ENCODE results near the gene HHEX. TPM values are rescaled to one million over a fixed set of nuclear protein-coding genes. Genes with fewer than 3 reads are reported as not detected.

HHEX gene
- total RNA-seq, 1 experiment from 2014 or later, result 11.0 TPM

DNA sequence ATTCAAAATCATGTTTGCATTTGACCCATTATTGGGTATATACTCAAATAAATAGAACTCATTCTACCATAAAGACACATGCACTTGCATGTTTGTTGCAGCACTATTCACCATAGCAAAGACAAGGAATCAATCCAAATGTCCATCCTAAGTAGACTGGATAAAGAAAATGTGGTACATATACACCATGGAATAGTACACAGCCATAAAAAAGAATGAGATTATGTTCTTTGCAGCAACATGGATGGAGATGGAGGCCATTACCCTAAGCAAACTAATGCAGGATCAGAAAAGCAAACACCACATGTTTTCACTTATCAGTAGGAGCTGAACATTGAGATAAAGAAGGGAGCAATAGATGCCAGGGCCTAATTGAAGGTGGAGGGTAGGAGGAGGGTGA is 12.0 kb upstream of the HHEX start:
- Histone ChIP-seq H3K9ac (ENCODE audit: low read length) (no peak overlapping the region), H3K79me2 (ENCODE audit: insufficient read depth, low read length) (no peaks in the 10 kb centered on the region), H4K20me1 (ENCODE audit: insufficient read depth) (no peaks in the 10 kb centered on the region), H3K9me2 (ENCODE audit: insufficient read depth) (no peaks in the 10 kb centered on the region), H3K4me3 (replicated peaks in 1 of 2; ENCODE audit: low read depth in 1 of 2, low read length in 2 of 2) (no peak overlapping the region), H2AFZ (ENCODE audit: low read depth, low read length, poor library complexity, severe bottlenecking) (no peak overlapping the region), H3K9me3 (ENCODE audit: control insufficient read depth in 1 of 2, insufficient read depth in 1 of 2, low read depth in 1 of 2, low read length in 2 of 2) (no peaks in the 10 kb centered on the region), H3K4me1 (ENCODE audit: control insufficient read depth in 1 of 2, insufficient read depth in 2 of 2, low read length in 2 of 2) (no peaks in the 10 kb centered on the region), H3K36me3 (ENCODE audit: control insufficient read depth in 1 of 2, insufficient read depth in 2 of 2, low read length in 2 of 2) (no peaks in the 10 kb centered on the region), H3K4me2 (ENCODE audit: low read length) (no peak overlapping the region), H3K27ac (ENCODE audit: low read depth, low read length) (no peak overlapping the region), H3K27me3 (ENCODE audit: insufficient read depth, low read length) (no peaks in the 10 kb centered on the region)
- no peak for DNase-seq (ENCODE audit: low read depth, low spot score)
- BruUV-seq (replicated peaks), result no TSS peak
- TF ChIP-seq JUND (IDR thresholded peaks at IDR 0.05) (no peak), YY1 (IDR thresholded peaks at IDR 0.05; ENCODE audit: extremely low read depth, insufficient replicate concordance, low read depth, low read length) (no peak), ZNF274 (IDR thresholded peaks at IDR 0.05; ENCODE audit: low read depth, low read length) (no peak), EGR1 (IDR thresholded peaks at IDR 0.05; ENCODE audit: low read depth) (no peak), POLR2A (IDR thresholded peaks at IDR 0.05; ENCODE audit: borderline replicate concordance, extremely low read depth, insufficient read depth, insufficient read length) (no peak), ELF1 (IDR thresholded peaks at IDR 0.05; ENCODE audit: borderline replicate concordance, low read depth) (no peak), RAD21 (IDR thresholded peaks at IDR 0.05; ENCODE audit: low read depth) (no peak), CEBPB (IDR thresholded peaks at IDR 0.05; ENCODE audit: low read depth) (no peak), POLR2AphosphoS5 (IDR thresholded peaks at IDR 0.05; ENCODE audit: low read depth, low read length) (no peak)
- TF ChIP-seq, protein P1, sequence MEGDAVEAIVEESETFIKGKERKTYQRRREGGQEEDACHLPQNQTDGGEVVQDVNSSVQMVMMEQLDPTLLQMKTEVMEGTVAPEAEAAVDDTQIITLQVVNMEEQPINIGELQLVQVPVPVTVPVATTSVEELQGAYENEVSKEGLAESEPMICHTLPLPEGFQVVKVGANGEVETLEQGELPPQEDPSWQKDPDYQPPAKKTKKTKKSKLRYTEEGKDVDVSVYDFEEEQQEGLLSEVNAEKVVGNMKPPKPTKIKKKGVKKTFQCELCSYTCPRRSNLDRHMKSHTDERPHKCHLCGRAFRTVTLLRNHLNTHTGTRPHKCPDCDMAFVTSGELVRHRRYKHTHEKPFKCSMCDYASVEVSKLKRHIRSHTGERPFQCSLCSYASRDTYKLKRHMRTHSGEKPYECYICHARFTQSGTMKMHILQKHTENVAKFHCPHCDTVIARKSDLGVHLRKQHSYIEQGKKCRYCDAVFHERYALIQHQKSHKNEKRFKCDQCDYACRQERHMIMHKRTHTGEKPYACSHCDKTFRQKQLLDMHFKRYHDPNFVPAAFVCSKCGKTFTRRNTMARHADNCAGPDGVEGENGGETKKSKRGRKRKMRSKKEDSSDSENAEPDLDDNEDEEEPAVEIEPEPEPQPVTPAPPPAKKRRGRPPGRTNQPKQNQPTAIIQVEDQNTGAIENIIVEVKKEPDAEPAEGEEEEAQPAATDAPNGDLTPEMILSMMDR (IDR thresholded peaks at IDR 0.05 in 2 of 3, conservative IDR thresholded peaks at IDR 0.05 in 1 of 3; ENCODE audit: borderline replicate concordance in 1 of 3, insufficient read depth in 1 of 3, low read depth in 2 of 3, low read length in 2 of 3), result no peak
- POLR2A ChIA-PET, result no interaction called here
- intact Hi-C loops (cut with micrococcal nuclease), result no loop called here
- RAD21 ChIA-PET (ENCODE audit: low non-redundant PET in 1 of 2, low total read pairs in 2 of 2, uncharacterized antibody in 2 of 2, unreplicated experiment in 2 of 2), result no interaction called here
- CTCF ChIA-PET, result no interaction called here
- ATAC-seq, result no peak
